Stomach (tissue), 9 donors: ENCODE measurements around the gene TBCD. TPM values are rescaled to one million over a fixed set of nuclear protein-coding genes. Genes with fewer than 3 reads are reported as not detected.

Experiments used
- DNase-seq, 2 donors: peaks; one replicate each; pipeline versions ENCODE4 v3.0.0 to v3.0.0-alpha.2; 2013 to 2019
- H3K27ac ChIP-seq, 5 donors: fragments of 200-600 bp in 4 of 5; sonication (generic) in 4 of 5; one replicate each; pipeline ENCODE4 v1.5.1; 2013 to 2019; ENCODE audit warnings: mild to moderate bottlenecking in 1 of 5, moderate library complexity in 1 of 5
- H3K27me3 ChIP-seq, 3 donors: fragments of 200-600 bp; sonication (generic); one replicate each; pipeline ENCODE4 v1.5.1; 2017 to 2019; ENCODE audit warnings: mixed run types in 1 of 3
- H3K36me3 ChIP-seq, 4 donors: fragments of 200-600 bp; sonication (generic); 1 replicate in 3 of 4; 2 replicates in 1 of 4; pipeline ENCODE4 v1.5.1; 2016 to 2019
- H3K4me1 ChIP-seq, 4 donors: fragments of 200-600 bp; sonication (generic); one replicate each; pipeline ENCODE4 v1.5.1; 2016 to 2019
- H3K4me3 ChIP-seq, 4 donors: fragments of 200-600 bp; sonication (generic) in 3 of 4; one replicate each; pipeline ENCODE4 v1.5.1; 2016 to 2019; ENCODE audit warnings: mild to moderate bottlenecking in 1 of 4
- H3K9me3 ChIP-seq, 4 donors: fragments of 200-600 bp; sonication (generic); one replicate each; pipeline ENCODE4 v1.5.1; 2016 to 2019
- CTCF ChIP-seq, 7 experiments: fragments of 450-650 bp in 4 of 7; fragments of 200-600 bp in 3 of 7; sonication (generic) in 3 of 7; IDR thresholded peaks; one replicate each; pipeline ENCODE4 v1.5.1; 2016 to 2019; ENCODE audit warnings: antibody characterized with exemption in 7 of 7, control low read depth in 2 of 7, mild to moderate bottlenecking in 1 of 7
- EP300 ChIP-seq: sonication (generic); formaldehyde crosslinking; IDR thresholded peaks from one replicate; pipeline ENCODE4 v1.6.1; 2017; ENCODE audit warnings: antibody characterized with exemption
- POLR2A ChIP-seq, 4 donors: fragments of 450-650 bp; IDR thresholded peaks; one replicate each; pipeline ENCODE4 v1.6.1; 2016; ENCODE audit warnings: antibody characterized with exemption in 4 of 4, control low read depth in 2 of 4, mild to moderate bottlenecking in 1 of 4, moderate library complexity in 1 of 4
- POLR2AphosphoS5 ChIP-seq, 3 donors: sonication (generic); formaldehyde crosslinking; IDR thresholded peaks; one replicate each; pipeline ENCODE4 v1.6.1; 2016; ENCODE audit warnings: antibody characterized with exemption in 3 of 3
- WGBS, 5 donors: extraction: QIAGEN DNeasy Blood & Tissue Kit in 3 of 5; methylation state at CpG; one replicate each; pipeline versions ENCODE4 v1.1.5 to v1.1.7; 2013 to 2018; 5-methylcytosine and 5-hydroxymethylcytosine counted together
- intact Hi-C: fragments of 100-400 bp; cut with DNase I; formaldehyde crosslinking; loops from one replicate; pipeline ENCODE4 v1.15.1; 2023; ENCODE audit warnings: low total_unique reads
- polyA plus RNA-seq, 3 donors: library from polyadenylated mRNA; stranded (reverse); fragments of 200-250 nt; gene quantifications; one replicate each; pipeline ENCODE4 v1.2.3, GENCODE V29; 2013
- total RNA-seq, 5 donors: library from RNA; depleted of rRNA; stranded (reverse); fragments of >200 nt; gene quantifications; one replicate each; pipeline versions ENCODE4 v1.1.0 to v1.2.3, GENCODE V29; 2014 to 2016
- donor health status: healthy with polysubstance abuse.
- donor health status: Bipolar disorder and iron deficiency.
- donor health status: healthy.

TBCD gene
- total and polyA plus RNA-seq, 8 donors, result 51.2 to 155 (median 101) TPM

GRCh38 chr17:82726427-82726826 lies 25.4 kb upstream of the TBCD start:
- H3K4me3 ChIP-seq, result no peak overlapping the region
- WGBS, 5 donors, result 93 to 100% (median 99%) methylated on average over 2 to 10 of the region's 10 CpGs
- H3K27me3 ChIP-seq, result no peaks in the 10 kb centered on the region
- H3K27ac ChIP-seq, result no peak overlapping the region
- DNase-seq, result no peak
- peaks cover 16 to 91% (median 84%) of the 10 kb centered on the region in 4 donors for H3K36me3 ChIP-seq
- H3K4me1 ChIP-seq, result no peaks in the 10 kb centered on the region
- TF ChIP-seq POLR2A (IDR thresholded peaks at IDR 0.05), result no peak
- TF ChIP-seq EP300, result no peak
- TF ChIP-seq POLR2AphosphoS5 (IDR thresholded peaks at IDR 0.05), result no peak
- TF ChIP-seq CTCF (IDR thresholded peaks at IDR 0.05), result no peak
- intact Hi-C loops, result no loop called here
- H3K9me3 ChIP-seq, result no peaks in the 10 kb centered on the region

GRCh38 chr17:82729479-82730260 lies 22.2 kb upstream of the TBCD start:
- intact Hi-C loops, result no loop called here
- DNase-seq, result no peak
- TF ChIP-seq CTCF (IDR thresholded peaks at IDR 0.05), result no peak
- no peak for TF ChIP-seq POLR2A (IDR thresholded peaks at IDR 0.05)
- TF ChIP-seq POLR2AphosphoS5 (IDR thresholded peaks at IDR 0.05), result no peak
- no peak for TF ChIP-seq EP300
- H3K27ac ChIP-seq, result no peak overlapping the region
- H3K4me1 ChIP-seq, result peaks cover under 1 to 4% (median 1%) of the 10 kb centered on the region in 4 donors
- H3K27me3 ChIP-seq, result no peaks in the 10 kb centered on the region
- peaks cover 0 to 10% (median 4%) of the 10 kb centered on the region in 4 donors for H3K9me3 ChIP-seq
- H3K4me3 ChIP-seq, result no peak overlapping the region
- 83 to 88% (median 87%) methylated on average over 40 to 48 of the region's 48 CpGs for WGBS, 5 donors
- H3K36me3 ChIP-seq, result peaks cover 9 to 73% (median 64%) of the 10 kb centered on the region in 4 donors

GRCh38 chr17:82732118-82732743 lies 19.6 kb upstream of the TBCD start:
- TF ChIP-seq POLR2AphosphoS5 (IDR thresholded peaks at IDR 0.05), result no peak
- TF ChIP-seq POLR2A (IDR thresholded peaks at IDR 0.05), result no peak
- Histone ChIP-seq H3K9me3 (peaks cover 0 to 10% (median 4%) of the 10 kb centered on the region in 4 donors), H3K36me3 (peaks cover 0 to 52% (median 43%) of the 10 kb centered on the region in 4 donors), H3K27me3 (no peaks in the 10 kb centered on the region), H3K4me1 (peaks cover 18 to 24% (median 24%) of the 10 kb centered on the region in 4 donors), H3K4me3 (no peak overlapping the region), H3K27ac (no peak overlapping the region)
- no peak for DNase-seq
- WGBS, 5 donors, result 89 to 95% (median 90%) methylated on average over 12 to 13 of the region's 13 CpGs
- intact Hi-C loops, result no loop called here

GRCh38 chr17:82734987-82735866 lies 16.6 kb upstream of the TBCD start, which contains the start of gene FN3K:
TSS of gene FN3K (plus strand) at chr17:82735615. CDS start at chr17:82735637, 22 bp downstream.
- DNase-seq, result peak; percentile 74 to 88
- H3K36me3 ChIP-seq, result peaks cover 0 to 49% (median 25%) of the 10 kb centered on the region in 4 donors
- TF ChIP-seq POLR2AphosphoS5 (IDR thresholded peaks at IDR 0.05), result peak; percentile 9 to 62 (median 40)
- TF ChIP-seq EP300, result peak; percentile 51
- no peak for TF ChIP-seq CTCF (IDR thresholded peaks at IDR 0.05)

More at GRCh38 chr17:82734987-82735866, 16.6 kb upstream of the TBCD start, which contains the start of gene FN3K:
- intact Hi-C loops, result no loop called here
- Histone ChIP-seq H3K4me3 (peak within 1 kb of the TSS; percentile 65 to 83 (median 74)), H3K9me3 (peaks cover 0 to 10% (median 4%) of the 10 kb centered on the region in 4 donors), H3K27ac (peak within 1 kb of the TSS; percentile 81 to 92 (median 86)), H3K27me3 (no peaks in the 10 kb centered on the region), H3K4me1 (peaks cover 22 to 37% (median 35%) of the 10 kb centered on the region in 4 donors)
- 0 to 6% (median 2%) methylated on average over 4 to 101 of the region's 101 CpGs for WGBS, 5 donors
